ENCODE data around the gene TNPO3. TPM values are rescaled to one million over a fixed set of nuclear protein-coding genes. Genes with fewer than 3 reads are reported as not detected.
"Not testable (repeated sequence)": the region's sequence is repeated elsewhere in the genome, so short reads cannot be mapped to it uniquely, and the experiment has no call there.

The TNPO3 gene
- total RNA-seq, 2 donors from 2014 or later = 36.8 to 46.6 TPM

- Histone ChIP-seq H3K4me3 (no peak overlapping the region), H3K9ac (ENCODE audit: low read depth in 2 of 2, low read length in 2 of 2) (no peak overlapping the region), H3K27ac (no peak overlapping the region), H3K4me1 (no peaks in the 10 kb centered on the region), H3K27me3 (no peaks in the 10 kb centered on the region), H3K9me3 (no peaks in the 10 kb centered on the region), H3K36me3 (no peaks in the 10 kb centered on the region)
- no peak for TF ChIP-seq CTCF (IDR thresholded peaks at IDR 0.05)
- DNase-seq = no peak
- intact Hi-C loops (cut with DNase I) = no loop called here
Observed at GRCh38 chr7:129043012-129043411, 11.9 kb downstream of the TNPO3 start.

GRCh38 chr7:129041142-129042085 is 13.5 kb downstream of the TNPO3 start:
- Histone ChIP-seq H3K36me3 (no peaks in the 10 kb centered on the region), H3K27ac (no peak overlapping the region), H3K9me3 (no peaks in the 10 kb centered on the region), H3K4me3 (no peak overlapping the region), H3K4me1 (no peaks in the 10 kb centered on the region), H3K9ac (ENCODE audit: low read depth in 2 of 2, low read length in 2 of 2) (no peak overlapping the region), H3K27me3 (no peaks in the 10 kb centered on the region)
- DNase-seq = no peak
- intact Hi-C loops (cut with DNase I) = no loop called here
- TF ChIP-seq CTCF (IDR thresholded peaks at IDR 0.05) = no peak

- intact Hi-C loops (cut with DNase I); DNase-seq: not testable (repeated sequence)
Observed at GRCh38 chr7:129038468-129038867, 16.4 kb downstream of the TNPO3 start.

GRCh38 chr7:129037585-129037984 is 17.3 kb downstream of the TNPO3 start:
- H3K4me3 ChIP-seq = no peak overlapping the region
- no peak overlapping the region for H3K9ac ChIP-seq (ENCODE audit: low read depth in 2 of 2, low read length in 2 of 2)
- no peaks in the 10 kb centered on the region for H3K27me3 ChIP-seq
- H3K4me1 ChIP-seq = no peaks in the 10 kb centered on the region
- intact Hi-C loops (cut with DNase I) = no loop called here
- no peak for DNase-seq
- H3K9me3 ChIP-seq = no peaks in the 10 kb centered on the region
- H3K36me3 ChIP-seq = no peaks in the 10 kb centered on the region
- TF ChIP-seq CTCF (IDR thresholded peaks at IDR 0.05) = no peak
- no peak overlapping the region for H3K27ac ChIP-seq

More at GRCh38 chr7:129038468-129038867, 16.4 kb downstream of the TNPO3 start:
- not testable (repeated sequence) for H3K4me3 ChIP-seq; H3K4me1 ChIP-seq; H3K27ac ChIP-seq; H3K9me3 ChIP-seq; H3K36me3 ChIP-seq; H3K9ac ChIP-seq (ENCODE audit: low read depth in 2 of 2, low read length in 2 of 2); H3K27me3 ChIP-seq

- Histone ChIP-seq H3K4me1 (no peaks in the 10 kb centered on the region), H3K4me3 (no peak overlapping the region), H3K9me3 (no peaks in the 10 kb centered on the region), H3K36me3 (no peaks in the 10 kb centered on the region), H3K27ac (no peak overlapping the region), H3K27me3 (no peaks in the 10 kb centered on the region), H3K9ac (ENCODE audit: low read depth in 2 of 2, low read length in 2 of 2) (no peak overlapping the region)
- intact Hi-C loops (cut with DNase I) = no loop called here
- TF ChIP-seq CTCF (IDR thresholded peaks at IDR 0.05) = no peak
- DNase-seq = no peak
Observed at GRCh38 chr7:129032017-129032416, 22.9 kb downstream of the TNPO3 start.

GRCh38 chr7:129030440-129030839 is 24.5 kb downstream of the TNPO3 start:
- no peak overlapping the region for H3K27ac ChIP-seq
- no peaks in the 10 kb centered on the region for H3K4me1 ChIP-seq
- no peaks in the 10 kb centered on the region for H3K36me3 ChIP-seq
- no peaks in the 10 kb centered on the region for H3K27me3 ChIP-seq
- no peaks in the 10 kb centered on the region for H3K9me3 ChIP-seq
- DNase-seq = no peak
- no peak overlapping the region for H3K4me3 ChIP-seq
- no peak for TF ChIP-seq CTCF (IDR thresholded peaks at IDR 0.05)
- H3K9ac ChIP-seq (ENCODE audit: low read depth in 2 of 2, low read length in 2 of 2) = no peak overlapping the region
- intact Hi-C loops (cut with DNase I) = no loop called here
